Peyer's patch (tissue), 4 donors: ENCODE data around the gene RAB20.

Experiments used
- CTCF ChIP-seq, 6 experiments: fragments of 450-650 bp in 4 of 6; fragments of 200-600 bp in 2 of 6; sonication (generic) in 1 of 6; IDR thresholded peaks; one replicate each; pipeline ENCODE4 v1.5.1; 2017 to 2019; ENCODE audit warnings: antibody characterized with exemption in 6 of 6, mild to moderate bottlenecking in 3 of 6, moderate library complexity in 1 of 6
- POLR2A ChIP-seq, 2 donors: fragments of 450-650 bp; IDR thresholded peaks; one replicate each; pipeline ENCODE4 v1.5.1; 2017; ENCODE audit warnings: antibody characterized with exemption in 2 of 2, mild to moderate bottlenecking in 2 of 2, moderate library complexity in 2 of 2

DNA sequence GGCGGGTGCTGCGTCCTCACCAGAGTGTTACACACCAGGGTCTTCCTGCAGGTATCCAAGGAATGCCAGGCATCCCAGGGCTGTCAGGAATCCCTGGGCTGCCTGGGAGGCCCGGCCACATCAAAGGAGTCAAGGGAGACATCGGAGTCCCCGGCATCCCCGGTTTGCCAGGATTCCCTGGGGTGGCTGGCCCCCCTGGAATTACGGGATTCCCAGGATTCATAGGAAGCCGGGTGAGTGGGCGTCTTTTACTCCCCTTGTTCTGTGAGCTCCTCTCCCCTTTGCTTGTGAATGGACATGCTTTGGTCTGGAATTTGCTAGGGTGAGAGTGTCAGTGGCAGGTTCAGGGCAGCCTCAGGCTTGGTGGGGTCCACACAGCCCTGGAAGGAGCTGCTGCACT lies 75.9 kb downstream of the RAB20 start:
- TF ChIP-seq CTCF (IDR thresholded peaks at IDR 0.05): no peak
- no peak for TF ChIP-seq POLR2A (IDR thresholded peaks at IDR 0.05)
